ENCODE data around the gene ATG13. TPM values are rescaled to one million over a fixed set of nuclear protein-coding genes. Genes with fewer than 3 reads are reported as not detected.
A peak's percentile ranks its signal among the peaks of the same experiment; 100 is the strongest.

ATG13 gene
- total and polyA plus RNA-seq, 4 donors, result 40.7 to 74.0 (median 69.8) TPM

GRCh38 chr11:46679241-46680163 is 62.1 kb downstream of the ATG13 start:
- H3K9me3 ChIP-seq (ENCODE audit: control insufficient read depth, insufficient read depth, low read length), result no peaks in the 10 kb centered on the region
- WGBS (ENCODE audit: insufficient coverage), result 96% methylated on average over 25 of the region's 26 CpGs
- H3K4me1 ChIP-seq (ENCODE audit: control insufficient read depth, insufficient read depth, low read length), result peaks cover 16% of the 10 kb centered on the region
- no peak overlapping the region for H3K27ac ChIP-seq (ENCODE audit: low read depth, low read length)
- H3K36me3 ChIP-seq (ENCODE audit: control insufficient read depth, insufficient read depth, low read length), result peaks cover 85% of the 10 kb centered on the region
- no peaks in the 10 kb centered on the region for H3K27me3 ChIP-seq (ENCODE audit: control insufficient read depth, insufficient read depth, low read length)
- no peak overlapping the region for H3K4me3 ChIP-seq (ENCODE audit: low read depth, low read length)
- DNase-seq (ENCODE audit: low read depth in 4 of 6, low spot score in 6 of 6), result no peak

GRCh38 chr11:46680164-46680760 is 62.9 kb downstream of the ATG13 start:
- H3K27ac ChIP-seq (ENCODE audit: low read depth, low read length), result no peak overlapping the region
- H3K36me3 ChIP-seq (ENCODE audit: control insufficient read depth, insufficient read depth, low read length), result peaks cover 82% of the 10 kb centered on the region
- H3K9me3 ChIP-seq (ENCODE audit: control insufficient read depth, insufficient read depth, low read length), result no peaks in the 10 kb centered on the region
- no peaks in the 10 kb centered on the region for H3K27me3 ChIP-seq (ENCODE audit: control insufficient read depth, insufficient read depth, low read length)
- no peak overlapping the region for H3K4me3 ChIP-seq (ENCODE audit: low read depth, low read length)
- WGBS (ENCODE audit: insufficient coverage), result 91% methylated on average over 20 of the region's 21 CpGs
- DNase-seq (ENCODE audit: low read depth in 4 of 6, low spot score in 6 of 6), result no peak
- peaks cover 12% of the 10 kb centered on the region for H3K4me1 ChIP-seq (ENCODE audit: control insufficient read depth, insufficient read depth, low read length)

- H3K4me3 ChIP-seq (ENCODE audit: low read depth, low read length), result no peak overlapping the region
- DNase-seq (ENCODE audit: low read depth in 4 of 6, low spot score in 6 of 6), result no peak
- H3K4me1 ChIP-seq (ENCODE audit: control insufficient read depth, insufficient read depth, low read length), result peaks cover 7% of the 10 kb centered on the region
- H3K9me3 ChIP-seq (ENCODE audit: control insufficient read depth, insufficient read depth, low read length), result no peaks in the 10 kb centered on the region
- WGBS (ENCODE audit: insufficient coverage), result 95% methylated on average over 19 of the region's 22 CpGs
- H3K27me3 ChIP-seq (ENCODE audit: control insufficient read depth, insufficient read depth, low read length), result no peaks in the 10 kb centered on the region
- no peak overlapping the region for H3K27ac ChIP-seq (ENCODE audit: low read depth, low read length)
- peaks cover 82% of the 10 kb centered on the region for H3K36me3 ChIP-seq (ENCODE audit: control insufficient read depth, insufficient read depth, low read length)
Observed at GRCh38 chr11:46680815-46681214, 63.5 kb downstream of the ATG13 start.

- Histone ChIP-seq H3K27ac (ENCODE audit: low read depth, low read length) (no peak overlapping the region), H3K4me3 (ENCODE audit: low read depth, low read length) (no peak overlapping the region)
Observed at GRCh38 chr11:46681814-46682213, 64.5 kb downstream of the ATG13 start.

GRCh38 chr11:46682773-46683752 is 65.7 kb downstream of the ATG13 start:
- Histone ChIP-seq H3K4me1 (ENCODE audit: control insufficient read depth, insufficient read depth, low read length) (peaks cover 12% of the 10 kb centered on the region), H3K9me3 (ENCODE audit: control insufficient read depth, insufficient read depth, low read length) (no peaks in the 10 kb centered on the region), H3K36me3 (ENCODE audit: control insufficient read depth, insufficient read depth, low read length) (peaks cover 79% of the 10 kb centered on the region), H3K4me3 (ENCODE audit: low read depth, low read length) (no peak overlapping the region), H3K27ac (ENCODE audit: low read depth, low read length) (no peak overlapping the region), H3K27me3 (ENCODE audit: control insufficient read depth, insufficient read depth, low read length) (no peaks in the 10 kb centered on the region)
- no peak for DNase-seq (ENCODE audit: low read depth in 4 of 6, low spot score in 6 of 6)
- 100% methylated on average over 8 of the region's 11 CpGs for WGBS (ENCODE audit: insufficient coverage)

More at GRCh38 chr11:46681814-46682213, 64.5 kb downstream of the ATG13 start:
- Histone ChIP-seq H3K27me3 (ENCODE audit: control insufficient read depth, insufficient read depth, low read length) (no peaks in the 10 kb centered on the region), H3K36me3 (ENCODE audit: control insufficient read depth, insufficient read depth, low read length) (peaks cover 81% of the 10 kb centered on the region), H3K9me3 (ENCODE audit: control insufficient read depth, insufficient read depth, low read length) (no peaks in the 10 kb centered on the region), H3K4me1 (ENCODE audit: control insufficient read depth, insufficient read depth, low read length) (peaks cover 5% of the 10 kb centered on the region)
- DNase-seq (ENCODE audit: low read depth in 4 of 6, low spot score in 6 of 6), result no peak
- WGBS (ENCODE audit: insufficient coverage), result 99% methylated on average over 11 of the region's 11 CpGs

GRCh38 chr11:46684367-46684766 is 67.0 kb downstream of the ATG13 start:
- Histone ChIP-seq H3K27ac (ENCODE audit: low read depth, low read length) (no peak overlapping the region), H3K27me3 (ENCODE audit: control insufficient read depth, insufficient read depth, low read length) (no peaks in the 10 kb centered on the region), H3K4me3 (ENCODE audit: low read depth, low read length) (no peak overlapping the region), H3K9me3 (ENCODE audit: control insufficient read depth, insufficient read depth, low read length) (no peaks in the 10 kb centered on the region), H3K36me3 (ENCODE audit: control insufficient read depth, insufficient read depth, low read length) (peaks cover 70% of the 10 kb centered on the region), H3K4me1 (ENCODE audit: control insufficient read depth, insufficient read depth, low read length) (peaks cover 14% of the 10 kb centered on the region)
- no peak for DNase-seq (ENCODE audit: low read depth in 4 of 6, low spot score in 6 of 6)
- WGBS (ENCODE audit: insufficient coverage), result no CpG with 5 or more reads among the region's 3 CpGs

- Histone ChIP-seq H3K27me3 (ENCODE audit: control insufficient read depth, insufficient read depth, low read length) (no peaks in the 10 kb centered on the region), H3K27ac (ENCODE audit: low read depth, low read length) (peak overlapping the region; percentile 47), H3K4me3 (ENCODE audit: low read depth, low read length) (no peak overlapping the region), H3K9me3 (ENCODE audit: control insufficient read depth, insufficient read depth, low read length) (no peaks in the 10 kb centered on the region), H3K4me1 (ENCODE audit: control insufficient read depth, insufficient read depth, low read length) (peaks cover 14% of the 10 kb centered on the region), H3K36me3 (ENCODE audit: control insufficient read depth, insufficient read depth, low read length) (peaks cover 60% of the 10 kb centered on the region)
- DNase-seq (ENCODE audit: low read depth in 4 of 6, low spot score in 6 of 6), result peak in 2 of 6 donors; percentile 19 to 30
- 76% methylated on average over 12 of the region's 15 CpGs for WGBS (ENCODE audit: insufficient coverage)
Observed at GRCh38 chr11:46686886-46687795, 69.8 kb downstream of the ATG13 start.

- no peaks in the 10 kb centered on the region for H3K9me3 ChIP-seq (ENCODE audit: control insufficient read depth, insufficient read depth, low read length)
- 100% methylated on average over 1 of the region's 1 CpG for whole genome bisulfite sequencing (ENCODE audit: insufficient coverage)
- DNase-seq (ENCODE audit: low read depth in 4 of 6, low spot score in 6 of 6), result no peak
- no peak overlapping the region for H3K4me3 ChIP-seq (ENCODE audit: low read depth, low read length)
- H3K27ac ChIP-seq (ENCODE audit: low read depth, low read length), result no peak overlapping the region
- H3K27me3 ChIP-seq (ENCODE audit: control insufficient read depth, insufficient read depth, low read length), result no peaks in the 10 kb centered on the region
- H3K4me1 ChIP-seq (ENCODE audit: control insufficient read depth, insufficient read depth, low read length), result peaks cover 38% of the 10 kb centered on the region
- peaks cover 71% of the 10 kb centered on the region for H3K36me3 ChIP-seq (ENCODE audit: control insufficient read depth, insufficient read depth, low read length)
Observed at GRCh38 chr11:46690702-46691101, 73.3 kb downstream of the ATG13 start.

Measured in spinal cord (tissue), 10 donors.